HEK293 (cell line): ENCODE results near the gene STMND1.
A peak's percentile ranks its signal among the peaks of the same experiment; 100 is the strongest.

Experiments used
- CTCF ChIA-PET: fragments of 350-600 bp; formaldehyde crosslinking; extraction: SDS; loops from one replicate; lab custom pipeline; 2021; ENCODE audit warnings: antibody characterized with exemption; lab: Yijun Ruan, JAX
- POLR2A ChIA-PET: fragments of 300-600 bp; formaldehyde crosslinking; extraction: SDS; loops from one replicate; lab custom pipeline; 2020; ENCODE audit warnings: antibody characterized with exemption, inconsistent platforms; lab: Yijun Ruan, JAX
- H3K27ac ChIP-seq: fragments of 200-500 bp; sonication (Bioruptor generic); 2 replicates; pipeline ENCODE4 v1.5.1; 2014; ENCODE audit warnings: low read depth, low read length, control low read depth, inconsistent platforms; ENCODE audit errors: extremely low read depth
- H3K36me3 ChIP-seq, 2 experiments: fragments of 200-500 bp in 1 of 2; sonication (Bioruptor generic) in 1 of 2; 1 replicate in 1 of 2; 2 replicates in 1 of 2; pipeline ENCODE4 v1.5.1; 2014 to 2017; ENCODE audit warnings: inconsistent platforms in 2 of 2, low read length in 2 of 2; ENCODE audit not compliant: control insufficient read depth in 2 of 2, insufficient read depth in 1 of 2
- H3K4me1 ChIP-seq: fragments of 200-500 bp; sonication (Bioruptor generic); 2 replicates; pipeline ENCODE4 v1.5.1; 2014; ENCODE audit warnings: mild to moderate bottlenecking, low read length, inconsistent platforms; ENCODE audit not compliant: control insufficient read depth, insufficient read depth
- H3K4me3 ChIP-seq: 2 replicates; pipeline ENCODE4 v1.5.1; 2011; ENCODE audit warnings: low read depth, mild to moderate bottlenecking, control low read depth, low read length, moderate library complexity
- H3K9me3 ChIP-seq: fragments of 200-500 bp; sonication (Bioruptor generic); 2 replicates; pipeline ENCODE4 v1.5.1; 2014; ENCODE audit warnings: low read depth, low read length, inconsistent platforms; ENCODE audit not compliant: control insufficient read depth, insufficient read depth
- KLF10 ChIP-seq: fragments of 450-650 bp; IDR thresholded peaks from 2 replicates; pipeline ENCODE4 v1.5.1; 2018; ENCODE audit warnings: missing biosample characterization, mild to moderate bottlenecking, missing genetic modification characterization
- KLF7 ChIP-seq: fragments of 450-650 bp; formaldehyde crosslinking; IDR thresholded peaks from 2 replicates; pipeline ENCODE4 v1.5.1; 2016; ENCODE audit warnings: missing biosample characterization, missing genetic modification characterization, borderline replicate concordance
- PATZ1 ChIP-seq: fragments of 450-650 bp; formaldehyde crosslinking; IDR thresholded peaks from 2 replicates; pipeline ENCODE4 v1.5.1; 2016; ENCODE audit warnings: missing biosample characterization, missing genetic modification characterization
- ZBTB26 ChIP-seq: fragments of 450-650 bp; formaldehyde crosslinking; optimal IDR thresholded peaks from 2 replicates; pipeline ENCODE3; 2016; ENCODE audit warnings: missing biosample characterization, mild to moderate bottlenecking, missing genetic modification characterization
- ZBTB8A ChIP-seq: fragments of 450-650 bp; formaldehyde crosslinking; IDR thresholded peaks from 2 replicates; pipeline ENCODE4 v1.5.1; 2016; ENCODE audit warnings: missing biosample characterization, missing genetic modification characterization
- ZNF10 ChIP-seq: fragments of 450-650 bp; formaldehyde crosslinking; IDR thresholded peaks from 2 replicates; pipeline ENCODE4 v1.5.1; 2017; ENCODE audit warnings: missing biosample characterization, missing genetic modification characterization
- ZNF133 ChIP-seq: fragments of 450-650 bp; formaldehyde crosslinking; IDR thresholded peaks from 2 replicates; pipeline ENCODE4 v1.5.1; 2016; ENCODE audit warnings: missing biosample characterization, missing genetic modification characterization
- ZNF19 ChIP-seq: fragments of 450-650 bp; formaldehyde crosslinking; IDR thresholded peaks from 2 replicates; pipeline ENCODE4; 2016; ENCODE audit warnings: missing biosample characterization, missing genetic modification characterization, low read depth
- ZNF280C ChIP-seq: fragments of 450-650 bp; formaldehyde crosslinking; IDR thresholded peaks from 2 replicates; pipeline ENCODE4 v1.5.1; 2016; ENCODE audit warnings: missing biosample characterization, missing genetic modification characterization
- ZNF350 ChIP-seq: fragments of 450-650 bp; formaldehyde crosslinking; IDR thresholded peaks from 2 replicates; pipeline ENCODE4 v1.5.0; 2017; ENCODE audit warnings: missing biosample characterization, mild to moderate bottlenecking, missing genetic modification characterization
- ZNF398 ChIP-seq: fragments of 450-650 bp; formaldehyde crosslinking; IDR thresholded peaks from 2 replicates; pipeline ENCODE4 v1.5.1; 2017; ENCODE audit warnings: missing biosample characterization, missing genetic modification characterization
- ZNF473 ChIP-seq: fragments of 450-650 bp; formaldehyde crosslinking; IDR thresholded peaks from 2 replicates; pipeline ENCODE4 v1.5.1; 2017; ENCODE audit warnings: missing biosample characterization, missing genetic modification characterization
- ZNF768 ChIP-seq: fragments of 450-650 bp; formaldehyde crosslinking; IDR thresholded peaks from 2 replicates; pipeline ENCODE4 v1.5.1; 2018; ENCODE audit warnings: missing biosample characterization, mild to moderate bottlenecking, missing genetic modification characterization
- ZNF776 ChIP-seq: fragments of 450-650 bp; formaldehyde crosslinking; IDR thresholded peaks from 2 replicates; pipeline ENCODE4 v1.5.0; 2017; ENCODE audit warnings: missing biosample characterization, missing genetic modification characterization, borderline replicate concordance
- ZNF830 ChIP-seq: fragments of 450-650 bp; IDR thresholded peaks from 2 replicates; pipeline ENCODE4 v1.5.0; 2018; ENCODE audit warnings: missing biosample characterization, missing genetic modification characterization, low read depth, mild to moderate bottlenecking, moderate library complexity
- ZNF843 ChIP-seq: fragments of 450-650 bp; formaldehyde crosslinking; IDR thresholded peaks from 2 replicates; pipeline ENCODE4 v1.5.1; 2016; ENCODE audit warnings: missing biosample characterization, missing genetic modification characterization
- TF ChIP-seq, protein P1 (sequence below): fragments of 450-650 bp; formaldehyde crosslinking; IDR thresholded peaks from 2 replicates; pipeline ENCODE4 v1.5.1; 2016; ENCODE audit warnings: missing biosample characterization, missing genetic modification characterization
- TF ChIP-seq, protein P2 (sequence below): fragments of 450-650 bp; formaldehyde crosslinking; IDR thresholded peaks from 2 replicates; pipeline ENCODE4 v1.5.1; 2016; ENCODE audit warnings: missing biosample characterization, missing genetic modification characterization, low read depth
- TF ChIP-seq, protein P3 (sequence below): fragments of 450-650 bp; formaldehyde crosslinking; IDR thresholded peaks from 2 replicates; pipeline ENCODE4 v1.5.1; 2016; ENCODE audit warnings: missing biosample characterization, missing genetic modification characterization

Gene STMND1

GRCh38 chr6:17156966-17157365 lies 55.1 kb downstream of the STMND1 start:
- Histone ChIP-seq H3K4me3 (no peak overlapping the region), H3K36me3 (no peaks in the 10 kb centered on the region), H3K9me3 (no peaks in the 10 kb centered on the region), H3K4me1 (no peaks in the 10 kb centered on the region), H3K27ac (no peak overlapping the region)
- no peak for TF ChIP-seq ZNF398 (tag by site-specific recombination)
- no peak for TF ChIP-seq ZNF10 (tag by site-specific recombination)
- TF ChIP-seq ZNF776 (tag by site-specific recombination) = no peak
- no peak for TF ChIP-seq ZNF280C (tag by site-specific recombination)
- TF ChIP-seq ZNF830 (tag by site-specific recombination) = no peak
- TF ChIP-seq PATZ1 (tag by site-specific recombination) = no peak
- no peak for TF ChIP-seq KLF7 (tag by site-specific recombination)
- TF ChIP-seq ZNF768 (tag by site-specific recombination) = no peak
- TF ChIP-seq KLF10 (tag by site-specific recombination) = no peak
- TF ChIP-seq ZNF350 = no peak
- no peak for TF ChIP-seq ZNF473 (tag by site-specific recombination)
- TF ChIP-seq ZBTB8A (tag by site-specific recombination) = no peak
- TF ChIP-seq ZNF133 = no peak
- TF ChIP-seq ZNF19 (tag by site-specific recombination) = no peak
- TF ChIP-seq ZNF843 (tag by site-specific recombination) = no peak
- no peak for TF ChIP-seq ZBTB26 (tag by site-specific recombination)
- ChIA-PET POLR2A (no interaction called here), CTCF (interaction anchor here (0.6 to 7.8 kb wide), 20 partner anchors 10 to 1347 kb away, joined by 3 to 75 read pairs (median 4); no protein-coding TSS in a partner anchor)

DNA sequence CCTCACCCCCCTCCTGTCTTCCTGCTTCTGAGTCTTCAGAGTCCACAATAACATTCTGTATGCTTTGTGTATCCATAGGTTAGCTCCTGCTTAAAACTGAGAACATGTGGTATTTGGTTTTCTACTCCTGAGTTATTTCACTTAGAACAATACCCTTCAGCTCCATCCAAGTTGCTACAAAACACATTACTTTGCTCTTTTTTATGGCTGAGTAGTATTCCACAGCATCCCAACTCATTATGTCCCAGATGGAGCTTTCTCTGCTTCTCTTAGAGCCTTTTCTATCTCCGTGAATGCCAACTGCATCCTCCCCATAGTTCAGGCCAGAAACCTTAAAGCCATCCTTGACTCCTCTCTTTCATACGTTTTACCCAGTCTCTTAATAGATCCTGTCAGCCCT lies 55.8 kb downstream of the STMND1 start:
- Histone ChIP-seq H3K27ac (no peak overlapping the region), H3K36me3 (no peaks in the 10 kb centered on the region), H3K4me3 (no peak overlapping the region), H3K4me1 (no peaks in the 10 kb centered on the region), H3K9me3 (no peaks in the 10 kb centered on the region)
- POLR2A ChIA-PET = interaction anchor here (0.5 to 0.6 kb wide), 2 partner anchors 57 to 1392 kb away, joined by 3 read pairs; no protein-coding TSS in a partner anchor
- CTCF ChIA-PET = interaction anchor here (0.6 to 7.8 kb wide), 6 partner anchors 10 to 682 kb away, joined by 3 to 75 read pairs (median 6); no protein-coding TSS in a partner anchor
- TF ChIP-seq, protein P1, sequence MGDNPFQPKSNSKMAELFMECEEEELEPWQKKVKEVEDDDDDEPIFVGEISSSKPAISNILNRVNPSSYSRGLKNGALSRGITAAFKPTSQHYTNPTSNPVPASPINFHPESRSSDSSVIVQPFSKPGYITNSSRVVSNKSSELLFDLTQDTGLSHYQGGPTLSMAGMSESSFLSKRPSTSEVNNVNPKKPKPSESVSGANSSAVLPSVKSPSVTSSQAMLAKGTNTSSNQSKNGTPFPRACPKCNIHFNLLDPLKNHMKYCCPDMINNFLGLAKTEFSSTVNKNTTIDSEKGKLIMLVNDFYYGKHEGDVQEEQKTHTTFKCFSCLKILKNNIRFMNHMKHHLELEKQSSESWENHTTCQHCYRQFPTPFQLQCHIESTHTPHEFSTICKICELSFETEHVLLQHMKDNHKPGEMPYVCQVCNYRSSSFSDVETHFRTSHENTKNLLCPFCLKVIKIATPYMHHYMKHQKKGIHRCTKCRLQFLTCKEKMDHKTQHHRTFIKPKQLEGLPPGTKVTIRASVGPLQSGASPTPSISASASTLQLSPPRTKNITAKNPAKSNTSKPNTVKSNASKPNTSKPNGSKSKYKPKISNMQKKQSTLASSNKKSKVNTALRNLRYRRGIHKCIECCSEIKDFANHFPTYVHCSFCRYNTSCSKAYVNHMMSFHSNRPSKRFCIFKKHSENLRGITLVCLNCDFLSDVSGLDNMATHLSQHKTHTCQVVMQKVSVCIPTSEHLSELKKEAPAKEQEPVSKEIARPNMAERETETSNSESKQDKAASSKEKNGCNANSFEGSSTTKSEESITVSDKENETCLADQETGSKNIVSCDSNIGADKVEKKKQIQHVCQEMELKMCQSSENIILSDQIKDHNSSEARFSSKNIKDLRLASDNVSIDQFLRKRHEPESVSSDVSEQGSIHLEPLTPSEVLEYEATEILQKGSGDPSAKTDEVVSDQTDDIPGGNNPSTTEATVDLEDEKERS = 0 out of 2 replicates have a peak, but pooled peaks have one; percentile 73
- TF ChIP-seq, protein P2, sequence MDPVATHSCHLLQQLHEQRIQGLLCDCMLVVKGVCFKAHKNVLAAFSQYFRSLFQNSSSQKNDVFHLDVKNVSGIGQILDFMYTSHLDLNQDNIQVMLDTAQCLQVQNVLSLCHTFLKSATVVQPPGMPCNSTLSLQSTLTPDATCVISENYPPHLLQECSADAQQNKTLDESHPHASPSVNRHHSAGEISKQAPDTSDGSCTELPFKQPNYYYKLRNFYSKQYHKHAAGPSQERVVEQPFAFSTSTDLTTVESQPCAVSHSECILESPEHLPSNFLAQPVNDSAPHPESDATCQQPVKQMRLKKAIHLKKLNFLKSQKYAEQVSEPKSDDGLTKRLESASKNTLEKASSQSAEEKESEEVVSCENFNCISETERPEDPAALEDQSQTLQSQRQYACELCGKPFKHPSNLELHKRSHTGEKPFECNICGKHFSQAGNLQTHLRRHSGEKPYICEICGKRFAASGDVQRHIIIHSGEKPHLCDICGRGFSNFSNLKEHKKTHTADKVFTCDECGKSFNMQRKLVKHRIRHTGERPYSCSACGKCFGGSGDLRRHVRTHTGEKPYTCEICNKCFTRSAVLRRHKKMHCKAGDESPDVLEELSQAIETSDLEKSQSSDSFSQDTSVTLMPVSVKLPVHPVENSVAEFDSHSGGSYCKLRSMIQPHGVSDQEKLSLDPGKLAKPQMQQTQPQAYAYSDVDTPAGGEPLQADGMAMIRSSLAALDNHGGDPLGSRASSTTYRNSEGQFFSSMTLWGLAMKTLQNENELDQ (tag by site-specific recombination) = no peak
- TF ChIP-seq, protein P3, sequence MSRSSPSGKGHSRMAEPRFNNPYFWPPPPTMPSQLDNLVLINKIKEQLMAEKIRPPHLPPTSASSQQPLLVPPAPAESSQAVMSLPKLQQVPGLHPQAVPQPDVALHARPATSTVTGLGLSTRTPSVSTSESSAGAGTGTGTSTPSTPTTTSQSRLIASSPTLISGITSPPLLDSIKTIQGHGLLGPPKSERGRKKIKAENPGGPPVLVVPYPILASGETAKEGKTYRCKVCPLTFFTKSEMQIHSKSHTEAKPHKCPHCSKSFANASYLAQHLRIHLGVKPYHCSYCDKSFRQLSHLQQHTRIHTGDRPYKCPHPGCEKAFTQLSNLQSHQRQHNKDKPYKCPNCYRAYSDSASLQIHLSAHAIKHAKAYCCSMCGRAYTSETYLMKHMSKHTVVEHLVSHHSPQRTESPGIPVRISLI = no peak
